DND-41 (cell line): ENCODE measurements around the gene PER1.

Experiments
- CTCF ChIP-seq: IDR thresholded peaks from 2 replicates; pipeline ENCODE4 v1.5.1; 2012; ENCODE audit warnings: borderline replicate concordance, low read length, moderate library complexity, mild to moderate bottlenecking; ENCODE audit not compliant: poor library complexity, severe bottlenecking; ENCODE audit errors: extremely low read depth
- EZH2 ChIP-seq: IDR thresholded peaks from 3 replicates; pipeline ENCODE4 v1.6.1; 2012; ENCODE audit warnings: borderline replicate concordance, low read depth, mild to moderate bottlenecking, moderate library complexity, low read length, inconsistent platforms; ENCODE audit not compliant: severe bottlenecking

DNA sequence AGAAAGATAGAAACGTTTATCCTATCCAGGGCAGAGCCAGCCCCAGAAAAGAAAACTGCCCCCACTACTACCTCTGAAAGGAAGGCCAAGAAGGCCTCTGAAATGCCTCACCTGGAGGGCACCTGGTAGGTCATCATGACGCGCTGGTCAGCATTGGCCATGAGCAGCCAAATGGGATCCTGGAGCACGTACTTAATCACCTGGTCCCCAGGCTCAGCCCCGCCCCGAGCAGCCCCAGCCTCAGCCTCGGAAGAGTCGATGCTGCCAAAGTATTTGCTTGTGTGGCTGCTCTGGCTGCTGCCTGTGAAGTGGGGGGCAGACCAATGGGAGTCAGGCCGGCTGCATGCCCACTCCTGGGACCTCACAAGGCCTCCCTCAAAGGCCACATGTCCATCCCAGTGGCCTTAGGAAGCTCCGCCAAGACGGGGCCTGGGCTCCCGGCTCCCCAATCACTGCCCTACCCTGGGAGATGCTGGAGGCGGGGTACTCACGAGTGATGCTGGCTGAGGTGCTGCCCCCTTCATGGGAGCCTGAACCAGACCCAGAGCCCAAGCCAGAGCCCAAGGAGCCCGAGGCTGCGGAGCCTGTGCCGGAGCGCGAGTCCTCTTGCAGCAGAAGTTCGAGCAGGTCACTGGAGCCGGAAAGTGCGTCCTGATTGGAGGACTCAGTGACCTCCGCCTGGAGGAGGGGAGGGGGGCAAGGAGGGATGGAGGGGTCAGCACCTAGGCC is 9.9 kb downstream of the PER1 start:
- TF ChIP-seq CTCF: no peak
- TF ChIP-seq EZH2: no peak
